ENCODE results near the gene CYP3A5. TPM values are rescaled to one million over a fixed set of nuclear protein-coding genes. Genes with fewer than 3 reads are reported as not detected.

Gene CYP3A5
- total and polyA plus RNA-seq, 2 of the 8 experiments (the other 6 are each of a cell fraction or from before 2014, with no cell fraction given) = 0.06 TPM; not detected in 1

DNA sequence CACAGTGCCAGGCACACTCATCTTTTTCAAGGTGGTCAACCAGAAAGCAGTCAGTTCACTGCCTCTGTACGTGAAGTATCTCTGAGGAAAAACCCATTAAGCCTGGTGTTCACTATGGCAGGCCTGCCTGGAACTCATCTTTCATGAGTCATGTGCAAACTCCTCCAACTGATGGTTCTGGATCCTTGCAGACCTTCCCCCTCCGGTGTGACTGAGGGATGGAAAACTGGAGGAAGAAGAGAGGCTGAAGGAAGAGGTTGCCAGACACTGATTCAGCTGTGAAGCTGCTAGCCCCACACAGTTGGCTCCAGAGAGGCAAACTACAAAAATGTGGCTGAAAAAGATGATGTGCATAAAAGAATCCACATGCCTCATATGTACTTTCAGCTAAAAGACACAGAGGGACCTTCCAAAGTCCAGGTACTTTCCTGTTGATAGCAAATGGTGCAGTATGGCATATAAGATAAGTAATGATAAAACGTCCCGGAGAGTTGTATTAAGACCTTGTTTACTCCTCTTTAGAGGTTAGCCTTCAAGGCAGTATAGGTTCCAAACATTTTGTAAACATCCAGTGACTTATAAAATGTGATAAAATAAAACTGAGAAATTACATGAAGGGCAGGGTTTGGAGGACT, 2.7 kb downstream of the CYP3A5 start:
- no peak overlapping the region for H2BK120ac ChIP-seq (replicated peaks; ENCODE audit: low read depth, low read length)
- H3K27ac ChIP-seq (ENCODE audit: low read depth, low read length) = no peak overlapping the region
- no peaks in the 10 kb centered on the region for H3K36me3 ChIP-seq (ENCODE audit: control insufficient read depth in 2 of 4, insufficient read depth in 4 of 4, low read length in 3 of 4)
- no peak overlapping the region for H3K56ac ChIP-seq (replicated peaks; ENCODE audit: insufficient read length, low read depth, low read length)
- no peaks in the 10 kb centered on the region for H3K79me2 ChIP-seq (ENCODE audit: control insufficient read depth in 1 of 2, insufficient read depth in 2 of 2, low read length in 2 of 2)
- H3K4me2 ChIP-seq (ENCODE audit: insufficient read depth in 1 of 2, low read depth in 2 of 2, low read length in 2 of 2) = no peak overlapping the region
- FAIRE-seq (no peak), DNase-seq (ENCODE audit: low read depth in 1 of 2, low spot score in 2 of 2) (no peak)
- no peak overlapping the region for H3K14ac ChIP-seq (ENCODE audit: insufficient read length)
- H3K18ac ChIP-seq (ENCODE audit: extremely low read depth, low read length) = no peak overlapping the region
- H4K5ac ChIP-seq (ENCODE audit: insufficient read length, low read depth, low read length) = no peak overlapping the region
- no peak overlapping the region for H4K8ac ChIP-seq (ENCODE audit: extremely low read depth, insufficient read depth, low read length)
- H2BK20ac ChIP-seq (ENCODE audit: low read length) = no peak overlapping the region
- no peaks in the 10 kb centered on the region for H3K79me1 ChIP-seq (ENCODE audit: low read depth, low read length)
- H3K23ac ChIP-seq (ENCODE audit: insufficient read length) = no peak overlapping the region
- H2BK5ac ChIP-seq (ENCODE audit: low read depth, low read length) = no peak overlapping the region
- H2AK5ac ChIP-seq (ENCODE audit: low read depth, low read length) = no peak overlapping the region
- H3K9ac ChIP-seq (replicated peaks in 1 of 4; ENCODE audit: extremely low read depth in 1 of 4, low read depth in 3 of 4, low read length in 3 of 4) = no peak overlapping the region
- no peak overlapping the region for H2BK15ac ChIP-seq (ENCODE audit: low read length)
- H3K4me1 ChIP-seq (replicated peaks in 1 of 4; ENCODE audit: control insufficient read depth in 3 of 4, insufficient read depth in 4 of 4, low read length in 3 of 4) = peaks cover 0 to 3% (median 0%) of the 10 kb centered on the region in 4 experiments; a peak in 1 of 7 replicates
- WGBS, 2 experiments (ENCODE audit: extremely low coverage in 1 of 2, insufficient coverage in 1 of 2, insufficient read length in 1 of 2, insufficient replicate concordance in 2 of 2, low coverage in 1 of 2, low lambda C conversion rate in 2 of 2, missing lambda C conversion rate in 1 of 2) = 82% methylated on average over 4 of the region's 4 CpGs; no CpG with 5 or more reads in 1 of the 2 experiments
- H4K91ac ChIP-seq (replicated peaks; ENCODE audit: insufficient read length, low read length) = no peak overlapping the region
- POLR2A ChIA-PET (ENCODE audit: partially characterized antibody) = no interaction called here
- H3K27me3 ChIP-seq (replicated peaks in 1 of 4; ENCODE audit: control insufficient read depth in 3 of 4, extremely low read depth in 1 of 4, insufficient read depth in 3 of 4, low read length in 3 of 4) = no peaks in the 10 kb centered on the region
- no peak overlapping the region for H3K4me3 ChIP-seq (ENCODE audit: extremely low read depth in 1 of 4, insufficient read depth in 2 of 4, low read depth in 3 of 4, low read length in 4 of 4)
- no peak overlapping the region for H2BK12ac ChIP-seq (ENCODE audit: low read depth, low read length)
- H3K4ac ChIP-seq (replicated peaks; ENCODE audit: insufficient read length, low read depth, low read length) = no peak overlapping the region
- H3K9me3 ChIP-seq (ENCODE audit: insufficient read depth in 2 of 2, low read depth in 1 of 2, low read length in 1 of 2) = no peaks in the 10 kb centered on the region
- no peaks in the 10 kb centered on the region for H4K20me1 ChIP-seq (replicated peaks in 1 of 2; ENCODE audit: control insufficient read depth in 1 of 2, insufficient read depth in 2 of 2, low read length in 2 of 2)
- no peak overlapping the region for H2AFZ ChIP-seq (ENCODE audit: low read length)
- CTCF ChIA-PET (ENCODE audit: partially characterized antibody) = no interaction called here
- no peaks in the 10 kb centered on the region for H3K23me2 ChIP-seq (ENCODE audit: low read depth, low read length)
- no peak for TF ChIP-seq SRF (IDR thresholded peaks at IDR 0.05; ENCODE audit: low read depth, low read length)
- no peak for TF ChIP-seq FOSL1 (IDR thresholded peaks at IDR 0.05; ENCODE audit: insufficient read depth, low read depth, low read length)
- no peak for TF ChIP-seq EGR1 (IDR thresholded peaks at IDR 0.05; ENCODE audit: borderline replicate concordance, low read depth, low read length)

Measured in H1 (cell line).